Cardiac fibroblast (primary cell): ENCODE data around the gene CACYBP.
A peak's percentile ranks its signal among the peaks of the same experiment; 100 is the strongest.
"Not testable (repeated sequence)": the region's sequence is repeated elsewhere in the genome, so short reads cannot be mapped to it uniquely, and the experiment has no call there.

ENCODE experiments used
- DNase-seq, 2 donors: peaks; one replicate each; pipeline versions ENCODE4 v3.0.0 to v3.0.0-alpha.2; 2010; ENCODE audit warnings: low read depth in 2 of 2
- H3K4me3 ChIP-seq, 2 donors: replicated peaks in 1 of 2; 1 replicate in 1 of 2; 2 replicates in 1 of 2; pipeline ENCODE4 v1.5.1; 2011; ENCODE audit warnings: low read depth in 2 of 2, low read length in 2 of 2, mild to moderate bottlenecking in 2 of 2, moderate library complexity in 1 of 2
- TF ChIP-seq, protein P1 (sequence below): IDR thresholded peaks from one replicate; pipeline ENCODE4 v1.5.1; 2011; ENCODE audit warnings: low read depth, mild to moderate bottlenecking, low read length, inconsistent platforms

The CACYBP gene

GRCh38 chr1:175019524-175019923, 19.8 kb downstream of the CACYBP start:
- TF ChIP-seq, protein P1, sequence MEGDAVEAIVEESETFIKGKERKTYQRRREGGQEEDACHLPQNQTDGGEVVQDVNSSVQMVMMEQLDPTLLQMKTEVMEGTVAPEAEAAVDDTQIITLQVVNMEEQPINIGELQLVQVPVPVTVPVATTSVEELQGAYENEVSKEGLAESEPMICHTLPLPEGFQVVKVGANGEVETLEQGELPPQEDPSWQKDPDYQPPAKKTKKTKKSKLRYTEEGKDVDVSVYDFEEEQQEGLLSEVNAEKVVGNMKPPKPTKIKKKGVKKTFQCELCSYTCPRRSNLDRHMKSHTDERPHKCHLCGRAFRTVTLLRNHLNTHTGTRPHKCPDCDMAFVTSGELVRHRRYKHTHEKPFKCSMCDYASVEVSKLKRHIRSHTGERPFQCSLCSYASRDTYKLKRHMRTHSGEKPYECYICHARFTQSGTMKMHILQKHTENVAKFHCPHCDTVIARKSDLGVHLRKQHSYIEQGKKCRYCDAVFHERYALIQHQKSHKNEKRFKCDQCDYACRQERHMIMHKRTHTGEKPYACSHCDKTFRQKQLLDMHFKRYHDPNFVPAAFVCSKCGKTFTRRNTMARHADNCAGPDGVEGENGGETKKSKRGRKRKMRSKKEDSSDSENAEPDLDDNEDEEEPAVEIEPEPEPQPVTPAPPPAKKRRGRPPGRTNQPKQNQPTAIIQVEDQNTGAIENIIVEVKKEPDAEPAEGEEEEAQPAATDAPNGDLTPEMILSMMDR, result no peak
- H3K4me3 ChIP-seq, result no peak overlapping the region

DNA sequence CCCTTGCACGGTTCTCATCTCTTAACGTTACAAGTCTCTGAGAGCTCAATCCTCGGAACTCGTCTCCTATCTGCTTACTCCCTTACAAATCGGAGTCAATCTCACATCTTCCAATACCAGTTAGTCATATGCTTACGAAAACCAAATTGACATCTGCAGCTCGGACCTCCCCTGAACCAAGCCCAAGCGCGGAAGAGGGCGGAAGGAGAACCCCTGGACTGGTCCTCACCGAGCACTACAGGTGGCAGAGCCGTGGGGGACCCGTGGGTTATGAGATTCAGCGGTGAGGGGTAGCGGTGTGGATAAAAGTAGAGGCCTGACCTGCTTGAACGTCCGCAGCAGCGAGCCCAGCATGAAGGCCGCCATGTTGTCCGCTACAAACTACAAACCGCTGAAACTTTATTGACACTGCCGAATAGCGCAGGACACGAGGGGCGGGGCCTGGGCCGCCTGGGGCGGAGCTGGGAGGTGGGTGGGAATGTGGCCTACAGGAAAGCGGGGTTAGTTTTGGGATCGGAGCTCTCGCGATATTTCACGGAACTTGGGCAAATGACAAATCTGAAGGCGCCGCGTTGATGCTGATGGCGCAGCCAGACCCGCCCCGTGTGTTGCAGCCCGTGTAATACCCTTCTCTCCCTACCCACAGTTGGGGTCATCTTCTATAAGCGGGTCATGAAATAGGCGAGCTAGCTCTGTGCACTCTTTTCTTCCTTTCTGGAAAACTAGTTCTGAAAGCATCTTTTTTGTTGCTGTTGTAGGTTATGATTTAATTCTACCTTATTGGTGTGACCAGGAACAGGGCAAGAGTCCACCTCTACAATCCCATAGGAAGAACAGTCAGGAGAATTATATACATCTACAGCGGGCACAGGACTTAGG, 23.5 kb downstream of the CACYBP start, which contains the start of gene MRPS14:
MRPS14 (minus strand) TSS at position 383 of the 879 bp plus-strand sequence; CDS start at position 366, 17 bp downstream.
- DNase-seq, result peak; percentile 99
- TF ChIP-seq, protein P1, result no peak
- H3K4me3 ChIP-seq, result peak within 1 kb of the TSS; percentile 91 to 97

More at GRCh38 chr1:175019524-175019923, 19.8 kb downstream of the CACYBP start:
- no peak for DNase-seq

DNA sequence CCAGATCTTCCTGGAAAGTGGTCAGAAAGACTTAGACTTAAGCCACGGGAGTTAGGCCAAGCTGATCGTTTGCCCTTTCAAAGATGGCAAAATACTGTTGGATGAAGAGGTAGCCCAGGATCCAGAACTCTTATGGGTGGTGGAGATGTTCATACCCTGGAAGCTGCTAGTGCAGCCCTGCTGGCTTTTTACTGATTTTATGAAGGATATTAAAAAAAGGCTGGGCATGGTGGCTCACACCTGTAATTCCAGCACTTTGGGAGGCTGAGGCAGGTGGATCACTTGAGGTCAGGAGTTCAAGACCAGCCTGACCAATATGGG, 24.1 kb downstream of the CACYBP start:
- DNase-seq, result not testable (repeated sequence)
- peak overlapping the region; percentile 52 to 97 for H3K4me3 ChIP-seq

DNA sequence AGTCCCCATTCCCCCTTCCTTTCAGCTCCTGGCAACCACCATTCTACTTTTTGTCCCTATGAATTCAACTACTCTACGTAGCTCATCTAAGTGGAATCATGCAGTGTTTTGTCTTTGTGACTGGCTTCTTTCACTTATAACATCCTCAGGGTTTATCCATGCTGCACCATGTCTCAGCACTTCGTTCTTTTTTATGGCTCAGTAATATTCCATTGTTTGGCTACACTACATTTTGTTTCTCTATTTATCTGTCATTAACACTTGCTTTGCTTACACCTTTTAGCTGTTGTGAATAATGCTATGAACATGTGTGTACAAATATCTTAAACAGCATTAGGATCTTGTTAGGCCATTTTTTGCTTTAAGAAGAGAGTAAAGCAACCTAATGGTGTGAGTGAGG, 25.0 kb downstream of the CACYBP start:
- TF ChIP-seq, protein P1, result no peak

GRCh38 chr1:175033953-175034352, 34.2 kb downstream of the CACYBP start:
- H3K4me3 ChIP-seq, result no peak overlapping the region
- TF ChIP-seq, protein P1, result no peak
- no peak for DNase-seq

More for the DNA sequence above, 25.0 kb downstream of the CACYBP start:
- H3K4me3 ChIP-seq, result no peak overlapping the region
- DNase-seq, result no peak

DNA sequence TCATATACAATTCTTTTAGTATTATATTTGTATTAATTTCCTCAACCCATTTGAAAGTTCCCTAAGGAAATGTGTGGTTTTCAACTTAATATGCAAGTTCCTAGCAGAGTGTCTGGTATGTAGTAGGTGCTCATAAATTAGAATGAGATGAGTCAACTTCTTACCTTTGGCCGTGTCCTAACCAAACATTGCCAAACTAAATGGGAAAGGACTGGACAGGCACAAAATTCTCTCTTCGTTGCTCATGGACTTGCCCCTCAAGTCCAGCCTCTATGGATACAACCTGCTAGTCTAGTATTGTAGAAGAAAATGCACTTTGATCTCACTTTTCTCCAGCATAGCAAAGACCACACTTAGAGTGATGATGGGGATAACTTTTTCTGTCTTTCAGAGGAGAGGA, 35.0 kb downstream of the CACYBP start:
- TF ChIP-seq, protein P1, result no peak
- DNase-seq, result no peak
- no peak overlapping the region for H3K4me3 ChIP-seq

DNA sequence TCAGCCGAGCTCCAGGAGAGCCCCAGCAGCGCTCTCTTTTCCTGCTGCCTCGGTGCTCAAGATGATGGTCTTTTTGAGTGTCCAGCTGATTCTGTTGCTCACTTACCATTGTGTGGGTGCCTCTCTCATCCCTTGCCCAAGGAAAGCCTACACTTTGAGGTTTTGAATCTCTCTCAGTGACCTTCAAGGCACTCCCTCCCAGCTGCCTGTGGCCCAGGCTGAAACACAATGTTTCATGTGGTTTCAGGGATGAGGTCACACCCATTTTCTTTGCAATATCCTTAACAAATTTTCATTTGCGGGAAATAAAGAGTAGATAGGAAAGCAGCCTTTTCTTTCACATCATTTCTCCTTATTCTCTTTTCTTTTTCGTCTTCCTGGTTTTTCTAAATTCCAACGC, 36.1 kb downstream of the CACYBP start:
- DNase-seq, result no peak
- TF ChIP-seq, protein P1, result no peak
- no peak overlapping the region for H3K4me3 ChIP-seq
